Right lobe of liver (tissue), 4 donors: ENCODE measurements around the gene STARD6.

Source experiments
- CTCF ChIP-seq, 4 donors: fragments of 200-600 bp in 3 of 4; fragments of 450-650 bp in 1 of 4; IDR thresholded peaks; one replicate each; pipeline versions ENCODE4 v1.5.1 to v1.8.0; 2016 to 2022; ENCODE audit warnings: antibody characterized with exemption in 4 of 4, mild to moderate bottlenecking in 2 of 4
- POLR2A ChIP-seq: fragments of 450-650 bp; IDR thresholded peaks from one replicate; pipeline ENCODE4 v1.6.1; 2017; ENCODE audit warnings: antibody characterized with exemption, mild to moderate bottlenecking
- donor health status: DM: no; HTN: no; CAD: no.
- donor health status: DM: no; HTN: no; CAD: no.
- donor health status: DM: no; HTN: yes; CAD: no.

- TF ChIP-seq CTCF (IDR thresholded peaks at IDR 0.05): no peak
- TF ChIP-seq POLR2A: no peak
Observed at GRCh38 chr18:54387631-54388030, 30.0 kb upstream of the STARD6 start.
